Left lobe of liver (tissue), 2 donors: ENCODE measurements around the gene KRTAP12-1. TPM values are rescaled to one million over a fixed set of nuclear protein-coding genes. Genes with fewer than 3 reads are reported as not detected.
A peak's percentile ranks its signal among the peaks of the same experiment; 100 is the strongest.

ENCODE experiments used
- ATAC-seq: fragments of 200-7000 bp; cut with Tn5 transposase; one replicate; pipeline ENCODE4 v1.9.1; 2020; ENCODE audit warnings: mild to moderate bottlenecking, moderate library complexity
- DNase-seq: peaks from one replicate; pipeline ENCODE4 v3.0.0-alpha.2; 2020; ENCODE audit warnings: low spot score
- total RNA-seq: library from RNA; stranded (reverse); gene quantifications from one replicate; pipeline ENCODE4 v1.2.1, GENCODE V29; 2021
- donor health status: DM: no; HTN: no; CAD: no; lungs with moderate emphysema.
- donor health status: DM: no; HTN: yes; CAD: no.

The KRTAP12-1 gene
- total RNA-seq: not detected

- DNase-seq: no peak
- ATAC-seq: no peak
Measured at GRCh38 chr21:44681861-44682579, at the start of gene KRTAP12-1. Gene KRTAP12-1 (minus strand): TSS chr21:44682163. CDS start chr21:44682123, 40 bp downstream.

GRCh38 chr21:44730951-44731579, 49.1 kb upstream of the KRTAP12-1 start:
- no peak for ATAC-seq
- no peak for DNase-seq

- ATAC-seq (no peak), DNase-seq (no peak)
Measured at GRCh38 chr21:44730028-44730395, 48.0 kb upstream of the KRTAP12-1 start.

DNA sequence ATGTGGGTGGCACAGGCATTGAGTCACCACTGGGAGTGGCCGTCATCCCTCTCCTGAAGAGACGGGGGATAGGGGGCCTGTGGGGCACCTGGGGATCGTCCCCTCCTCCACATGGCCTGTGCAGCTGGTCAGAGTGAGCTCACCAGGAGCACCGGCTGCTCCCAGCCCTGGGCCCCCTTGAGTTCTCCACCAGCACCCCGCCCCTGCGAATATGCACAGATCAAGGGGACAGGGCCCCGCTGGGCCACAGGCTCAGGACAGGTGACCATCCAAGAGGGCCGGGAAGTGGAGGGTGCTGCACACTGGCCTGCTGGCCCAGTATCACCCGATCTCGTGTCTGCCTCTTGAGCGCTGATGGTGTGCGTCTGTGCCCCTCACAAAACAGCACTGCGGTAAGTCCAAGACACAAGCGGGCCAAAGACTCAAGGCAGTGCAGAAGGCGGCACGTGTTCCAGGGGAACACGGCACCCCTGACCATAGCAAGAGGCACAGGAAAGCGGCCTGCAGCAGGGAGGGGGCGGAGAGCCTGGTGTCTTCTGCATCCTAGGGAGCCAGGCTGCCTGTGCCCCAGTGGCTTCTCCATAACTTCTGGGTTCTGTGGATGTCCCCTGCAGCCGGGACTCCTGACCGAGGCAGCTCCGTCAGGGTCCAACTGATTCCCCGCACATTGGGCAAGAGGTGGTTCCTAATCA, 47.5 kb upstream of the KRTAP12-1 start:
- ATAC-seq (no peak), DNase-seq (no peak)

DNA sequence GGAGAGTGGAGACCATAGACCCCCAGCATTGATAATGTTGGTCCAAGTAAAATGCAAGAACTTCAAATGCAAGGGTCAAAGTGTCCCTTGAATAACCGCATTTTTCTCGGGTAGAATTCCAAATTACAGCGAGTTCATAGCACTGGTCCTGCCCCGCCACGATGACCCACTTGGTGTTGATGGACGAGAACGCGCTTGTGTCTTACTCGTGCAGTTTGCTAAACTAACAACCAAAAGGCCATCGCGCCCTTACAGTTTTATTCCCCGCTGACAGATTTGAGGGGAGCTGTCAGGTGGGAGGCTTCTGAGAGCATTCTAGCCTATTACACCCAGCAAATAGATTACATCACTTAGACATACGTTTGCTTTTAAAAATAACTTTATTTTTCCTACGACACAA, 46.8 kb upstream of the KRTAP12-1 start:
- no peak for DNase-seq
- ATAC-seq: no peak

DNA sequence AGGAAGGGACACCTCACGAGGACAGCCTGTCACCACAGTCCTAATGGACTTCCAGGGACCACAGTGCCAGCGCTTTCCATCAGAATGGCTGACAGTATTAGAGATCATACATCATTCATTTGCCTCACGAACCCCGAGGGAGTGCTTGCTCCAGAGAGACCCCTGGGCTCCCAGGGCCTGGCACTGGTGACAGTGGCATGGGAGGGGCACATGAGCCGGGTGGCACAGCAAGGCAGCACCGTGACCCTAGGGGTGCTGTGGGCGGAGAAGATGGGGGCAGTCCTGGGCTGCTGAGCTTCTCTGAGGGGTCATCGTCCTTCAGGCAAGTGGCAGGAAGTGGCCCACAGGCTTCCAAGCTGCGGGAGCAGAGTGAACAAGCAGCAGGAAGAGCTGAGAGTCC, 45.8 kb upstream of the KRTAP12-1 start:
- ATAC-seq (no peak), DNase-seq (no peak)

- DNase-seq (no peak), ATAC-seq (no peak)
Measured at GRCh38 chr21:44727321-44727720, 45.4 kb upstream of the KRTAP12-1 start.

GRCh38 chr21:44726826-44727225, 44.9 kb upstream of the KRTAP12-1 start:
- DNase-seq (no peak), ATAC-seq (no peak)

GRCh38 chr21:44724926-44725325, 43.0 kb upstream of the KRTAP12-1 start:
- ATAC-seq: no peak
- no peak for DNase-seq

DNA sequence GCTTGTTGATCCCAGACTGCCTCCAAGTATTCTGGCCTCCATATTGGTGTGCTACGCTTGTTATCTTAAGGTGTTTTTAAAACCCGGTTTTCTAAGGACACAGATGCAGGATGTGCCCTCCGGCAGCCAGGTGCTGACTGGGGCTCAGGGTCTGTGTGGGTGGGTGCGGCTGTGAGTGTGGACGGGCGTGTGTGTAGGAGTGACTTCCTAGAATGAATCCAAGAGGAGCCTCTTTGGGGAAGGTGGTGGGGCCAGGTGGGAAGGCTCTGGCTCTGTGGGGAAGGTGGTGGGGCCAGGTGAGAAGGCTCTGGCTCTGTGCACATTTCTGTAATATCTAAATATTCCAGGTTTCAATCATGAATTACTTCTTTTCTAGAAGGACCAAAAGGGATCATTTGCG, 42.2 kb upstream of the KRTAP12-1 start:
- no peak for DNase-seq

DNA sequence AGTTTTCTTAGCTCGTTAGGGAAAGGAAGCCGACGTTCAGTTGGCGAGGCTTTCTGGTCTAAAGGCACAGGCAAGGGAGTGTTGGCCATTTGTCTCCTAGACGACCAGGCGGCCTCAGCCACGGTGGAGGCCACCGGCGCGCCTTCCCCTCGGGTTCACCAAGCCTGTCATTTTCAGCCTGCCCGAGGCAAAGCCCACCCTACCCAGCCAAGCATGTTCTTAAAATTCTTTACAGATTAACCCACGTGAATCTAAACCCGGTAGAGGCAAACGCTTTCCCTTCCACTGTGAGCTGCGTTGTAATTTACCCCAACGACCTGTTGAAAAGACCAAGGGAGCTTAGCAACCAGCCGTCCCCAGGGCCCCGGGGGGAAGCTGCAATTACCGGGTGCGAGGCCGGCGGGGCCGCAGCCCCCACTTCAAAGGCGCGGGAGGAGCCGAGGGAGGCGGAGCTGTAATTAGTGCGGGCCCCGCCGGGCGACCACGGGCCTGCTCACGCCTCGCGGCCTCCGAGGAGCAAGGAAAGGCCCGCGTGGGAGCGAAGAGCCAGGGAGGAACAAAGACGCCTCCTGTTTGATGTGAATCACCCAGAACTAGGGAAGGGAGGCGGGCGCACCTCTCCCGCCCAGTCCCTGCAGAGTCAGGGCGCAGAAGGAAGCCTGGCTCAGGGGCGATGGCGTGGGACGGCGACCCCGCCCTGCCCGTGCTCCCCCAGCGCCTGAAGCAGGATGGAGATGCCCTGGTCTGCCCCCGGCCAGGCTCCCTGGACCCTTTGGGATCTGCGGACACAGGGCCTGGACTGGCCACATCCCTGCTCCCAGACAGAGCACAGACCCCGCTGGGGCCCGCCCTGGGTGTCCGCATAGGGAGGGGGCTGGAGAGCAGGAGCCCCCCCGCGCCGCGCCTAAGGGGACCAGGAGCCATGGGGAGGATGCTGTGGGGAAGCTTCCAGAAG, 41.5 kb upstream of the KRTAP12-1 start:
- DNase-seq: no peak
- ATAC-seq: no peak

More for the DNA sequence above, 42.2 kb upstream of the KRTAP12-1 start:
- ATAC-seq: no peak

DNA sequence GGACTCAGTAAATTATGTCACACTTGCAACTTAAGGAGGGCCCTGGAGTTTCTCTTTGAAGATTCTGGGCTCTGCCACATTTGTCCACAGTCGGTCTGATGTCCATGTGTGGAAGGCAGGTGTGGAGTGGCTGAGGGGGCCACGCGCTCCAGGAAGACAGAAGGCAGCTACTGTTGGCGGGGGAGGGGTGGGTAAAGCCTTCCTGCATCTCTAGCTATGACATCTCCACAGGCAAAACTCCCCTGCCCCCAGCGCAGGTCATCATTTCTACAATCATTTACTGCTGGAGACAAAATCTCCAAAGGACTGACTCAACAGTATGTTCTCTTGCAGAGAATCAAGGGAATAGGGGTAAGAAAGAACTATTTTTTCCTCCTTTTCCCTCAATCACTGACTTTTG, 40.8 kb upstream of the KRTAP12-1 start:
- ATAC-seq (no peak), DNase-seq (no peak)

GRCh38 chr21:44720170-44720569, 38.2 kb upstream of the KRTAP12-1 start:
- ATAC-seq (no peak), DNase-seq (no peak)

- ATAC-seq (no peak), DNase-seq (no peak)
Measured at GRCh38 chr21:44718571-44718970, 36.6 kb upstream of the KRTAP12-1 start.

DNA sequence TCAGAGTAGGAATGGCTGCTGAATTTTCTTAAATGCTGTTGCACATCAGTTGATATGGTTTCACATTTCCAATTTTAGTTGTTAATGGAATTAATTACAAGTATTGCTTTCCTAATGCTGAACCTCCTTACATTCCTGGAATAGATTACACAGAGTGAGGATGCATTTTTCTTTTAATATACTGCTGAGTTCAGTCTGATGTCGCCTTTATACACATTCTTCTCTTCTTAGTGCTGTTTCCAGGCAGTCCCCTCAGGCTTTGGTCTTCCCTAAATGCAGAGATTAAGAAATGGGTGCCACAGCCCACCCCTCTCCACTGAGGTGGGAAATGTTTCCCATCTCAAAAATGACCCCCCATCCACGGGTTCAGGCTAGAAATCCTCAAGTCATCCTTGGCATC, 36.1 kb upstream of the KRTAP12-1 start:
- DNase-seq: no peak
- no peak for ATAC-seq

DNA sequence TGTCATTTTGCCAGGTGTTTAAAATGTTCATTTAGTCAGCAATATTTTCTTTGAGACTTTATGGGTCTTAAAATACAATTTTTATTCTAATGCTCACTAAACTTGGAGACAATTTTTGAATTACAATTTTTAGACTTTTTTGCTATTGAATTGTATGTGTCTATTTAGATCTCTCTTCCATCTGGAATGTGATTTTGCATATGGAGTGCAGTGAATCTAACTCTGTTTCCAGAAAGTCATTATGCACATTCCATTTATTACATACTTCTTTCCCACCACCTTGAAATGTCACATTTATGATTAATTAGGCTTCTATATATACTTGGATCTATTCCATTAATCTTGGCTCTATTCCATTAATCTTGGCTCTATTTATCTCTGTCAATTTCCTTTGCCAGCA, 35.0 kb upstream of the KRTAP12-1 start:
- no peak for ATAC-seq
- DNase-seq: no peak

- DNase-seq (peak; percentile 8), ATAC-seq (no peak)
Measured at GRCh38 chr21:44714905-44715304, 32.9 kb upstream of the KRTAP12-1 start.

DNA sequence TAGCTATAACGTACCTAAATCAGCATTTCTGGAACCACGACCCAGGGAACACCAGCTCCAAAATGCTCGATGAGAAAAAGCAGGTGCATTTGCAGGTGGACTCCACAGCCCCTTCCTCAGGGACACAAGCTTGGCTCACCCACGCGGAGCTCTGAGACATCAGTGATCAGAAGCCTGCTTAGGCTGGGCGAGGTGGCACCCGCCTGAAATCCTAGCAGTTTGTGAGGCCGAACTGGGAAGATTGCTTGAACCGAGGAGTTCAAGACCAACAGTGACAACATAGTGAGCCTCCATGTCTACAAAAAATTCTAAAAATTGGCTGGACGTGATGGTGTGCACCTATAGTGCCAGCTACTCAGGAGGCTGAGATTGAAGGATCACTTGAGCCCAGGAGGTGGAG, 31.9 kb upstream of the KRTAP12-1 start:
- DNase-seq (peak; percentile 16), ATAC-seq (no peak)

GRCh38 chr21:44713130-44713529, 31.2 kb upstream of the KRTAP12-1 start:
- peak; percentile 33 for DNase-seq
- no peak for ATAC-seq

DNA sequence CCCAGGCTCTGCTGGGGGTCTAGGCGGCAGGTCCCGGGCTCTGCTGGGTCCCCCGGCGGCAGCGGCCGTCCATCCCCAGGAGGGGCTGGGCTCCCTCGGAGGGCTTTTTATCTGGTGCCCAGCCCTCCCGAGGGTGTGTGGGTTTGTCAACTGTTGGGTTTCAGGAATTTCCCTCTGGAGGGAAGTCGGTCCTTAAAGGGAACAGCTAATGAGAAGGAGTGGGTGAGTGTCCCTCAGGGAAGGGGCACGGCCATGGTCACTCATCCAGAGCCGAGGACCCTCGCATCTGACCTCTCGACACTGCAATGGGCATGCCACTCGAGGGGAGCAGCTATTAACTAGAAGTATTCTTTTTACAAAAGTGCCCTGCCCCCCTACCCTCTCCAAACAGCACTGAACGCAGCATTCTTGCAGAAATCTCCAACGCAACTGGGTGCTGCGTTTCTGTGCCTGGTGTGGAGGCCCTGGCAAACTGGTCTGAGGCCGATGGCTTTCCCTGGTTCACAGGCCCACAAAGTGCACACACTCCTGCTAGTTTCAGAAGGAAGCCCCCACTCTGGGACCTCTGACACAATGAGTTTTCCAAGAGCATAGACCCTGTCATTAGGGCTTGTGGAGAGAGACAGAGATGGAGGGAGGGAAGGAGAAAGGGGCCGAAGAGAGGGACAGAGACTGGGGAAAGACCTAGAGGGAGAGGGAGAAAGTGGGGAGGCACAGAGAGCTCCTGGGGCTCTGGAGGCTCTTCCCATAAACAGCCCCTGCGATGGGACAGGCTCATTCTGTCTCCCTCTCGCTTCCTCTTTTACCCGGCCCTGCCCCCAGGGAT, 30.5 kb upstream of the KRTAP12-1 start:
- no peak for ATAC-seq
- peak; percentile 24 for DNase-seq
